Activated CD4-positive, alpha-beta T cell treated with anti-CD3 and anti-CD28 coated beads, Interleukin-2, Interleukin-6, amounts not matched to agents 100 ng/mL and 50 ng/mL, durations not matched to agents 16 hours and 8 hours (primary cell): ENCODE measurements around the gene CEACAM16.

ENCODE experiments used
- DNase-seq: peaks from one replicate; pipeline ENCODE4 v3.0.0-alpha.2; 2020

CEACAM16 gene

DNA sequence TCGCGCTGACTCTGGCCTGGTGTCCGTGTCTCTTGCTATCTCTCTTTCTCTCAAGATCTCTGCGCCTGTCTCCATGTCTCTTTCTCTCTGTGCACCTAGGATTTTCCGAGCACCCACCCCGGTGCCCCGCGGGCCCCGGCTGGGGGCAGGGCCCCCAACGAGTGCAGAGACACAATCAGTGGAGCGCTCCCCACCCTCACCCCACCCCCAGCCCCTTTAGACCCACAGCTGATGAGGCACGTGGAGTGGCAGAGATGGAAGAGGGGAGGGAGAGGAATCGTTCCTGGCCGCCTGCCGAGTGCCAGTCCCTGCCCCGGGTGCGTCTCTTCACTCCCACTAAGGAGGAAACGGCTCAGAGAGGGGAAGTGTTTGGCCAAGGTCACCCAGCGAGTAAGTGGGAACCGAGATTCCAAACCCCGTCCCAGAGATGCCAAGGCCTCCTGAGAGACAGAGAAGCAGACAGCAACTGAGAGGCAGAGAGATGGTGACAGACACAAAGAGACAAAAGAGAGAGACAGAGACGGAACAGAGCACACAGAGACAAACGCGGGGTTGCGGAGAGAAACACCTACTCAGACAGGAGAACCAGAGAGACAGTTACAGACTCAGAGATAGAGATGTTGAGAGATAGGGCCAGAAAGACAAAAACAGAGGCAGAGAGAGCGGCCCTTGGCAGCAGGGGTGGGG, 48.9 kb downstream of the CEACAM16 start:
- no peak for DNase-seq

DNA sequence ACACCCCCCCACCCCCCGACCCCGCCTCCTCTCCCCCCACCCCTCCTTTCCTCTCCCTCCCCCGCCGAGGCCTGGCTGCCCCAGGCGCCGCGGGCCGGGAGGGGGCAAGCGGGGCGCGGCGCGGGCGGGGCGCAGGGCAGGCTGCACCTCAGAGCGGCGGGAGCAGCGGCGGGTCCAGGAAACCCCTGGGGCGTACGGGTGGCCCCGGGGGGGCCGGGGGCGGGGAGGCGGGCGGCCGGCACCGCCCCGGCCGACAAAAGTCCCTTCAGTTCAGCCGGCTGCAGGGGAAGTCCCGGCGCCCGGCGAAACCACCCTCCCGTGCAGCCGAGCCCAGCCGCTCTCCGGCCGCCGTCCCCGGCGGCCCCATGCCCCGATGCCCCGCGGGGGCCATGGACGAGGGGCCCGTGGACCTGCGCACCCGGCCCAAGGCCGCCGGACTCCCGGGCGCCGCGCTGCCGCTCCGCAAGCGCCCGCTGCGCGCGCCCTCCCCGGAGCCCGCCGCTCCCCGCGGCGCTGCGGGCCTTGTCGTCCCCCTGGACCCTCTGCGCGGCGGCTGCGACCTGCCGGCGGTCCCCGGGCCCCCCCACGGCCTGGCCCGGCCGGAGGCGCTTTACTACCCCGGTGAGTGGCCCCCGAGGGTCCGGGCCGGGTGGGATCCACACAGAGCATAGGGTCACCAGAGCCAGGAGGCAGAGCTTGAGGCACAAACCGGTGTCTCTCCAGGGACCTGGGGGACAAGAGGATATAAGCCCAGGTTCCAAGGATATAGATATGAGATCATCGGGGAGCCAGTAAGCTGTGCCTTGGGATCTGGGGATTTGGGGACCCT, 49.7 kb downstream of the CEACAM16 start, which contains the start of gene BCL3:
TSS of gene BCL3 (plus strand) at position 283 of the 829 bp plus-strand sequence. CDS start at position 366, 83 bp downstream.
- DNase-seq, result peak; percentile 87

DNA sequence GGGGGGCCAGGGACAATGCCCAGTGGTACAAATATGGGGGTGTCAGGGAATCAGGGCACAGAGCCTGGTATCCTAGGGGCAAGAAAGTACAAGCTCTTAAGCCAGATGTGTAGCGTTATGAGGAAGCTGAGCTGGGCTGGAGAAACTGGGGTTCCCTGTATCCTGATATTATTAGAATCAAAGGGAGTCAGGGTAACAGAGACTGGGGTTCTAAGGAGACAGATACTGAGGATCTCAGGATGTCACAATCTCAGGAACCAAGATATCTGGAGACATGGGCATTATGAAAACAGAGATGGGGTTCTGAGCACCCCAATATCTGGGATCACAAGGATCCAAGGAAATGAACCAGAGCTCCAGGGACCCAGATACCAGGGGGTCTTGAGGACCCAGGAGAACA, 50.3 kb downstream of the CEACAM16 start:
- no peak for DNase-seq

DNA sequence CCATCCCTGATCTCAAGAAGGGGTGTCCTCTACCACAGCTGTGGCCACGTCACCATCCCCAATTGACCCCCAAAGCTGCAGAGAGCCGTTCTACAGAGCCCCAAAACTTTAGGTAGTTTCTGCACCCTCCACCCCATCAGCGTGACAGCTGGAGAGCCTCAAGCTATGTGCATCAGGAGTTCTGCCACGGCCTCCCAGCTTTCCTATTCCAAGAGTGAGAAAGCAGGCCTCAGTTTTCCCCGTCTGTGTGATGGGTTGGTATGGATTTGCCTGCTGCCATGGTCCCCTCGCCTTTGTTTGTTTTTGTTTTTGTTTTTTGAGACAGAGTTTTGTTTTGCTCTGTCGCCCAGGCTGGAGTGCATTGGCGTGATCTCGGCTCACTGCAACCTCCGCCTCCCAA, 51.0 kb downstream of the CEACAM16 start:
- DNase-seq, result no peak

DNA sequence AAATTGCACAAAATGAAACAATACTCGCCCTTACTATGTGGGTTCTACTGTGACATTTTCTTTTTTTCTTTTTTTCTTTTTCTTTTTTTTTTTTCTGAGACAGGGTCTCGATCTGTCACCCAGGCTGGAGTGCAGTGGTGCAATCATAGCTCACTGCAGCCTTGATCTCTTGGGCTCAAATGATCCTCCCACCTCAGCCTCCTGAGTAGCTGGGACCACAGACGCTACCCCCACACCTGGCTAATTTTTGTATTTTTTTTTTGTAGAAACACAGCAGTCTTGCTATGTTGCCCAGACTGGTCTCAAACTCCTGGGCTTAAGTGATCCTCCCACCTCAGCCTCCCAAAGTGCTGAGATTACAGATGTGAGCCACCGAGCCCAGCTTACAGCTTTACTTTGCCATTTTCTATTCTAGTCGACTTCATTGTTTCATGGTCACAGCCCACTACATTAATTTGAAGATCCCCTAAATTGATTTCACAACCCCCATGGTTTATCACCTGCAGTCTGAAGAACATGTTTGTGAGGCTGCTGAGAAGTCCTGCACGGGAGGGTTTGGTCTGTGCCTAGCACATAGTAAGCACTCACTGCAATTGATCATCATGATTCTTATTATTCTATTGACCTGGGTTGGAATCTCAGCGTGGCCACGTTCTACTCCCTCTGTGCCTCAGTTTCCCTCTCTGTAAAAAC, 53.3 kb downstream of the CEACAM16 start:
- no peak for DNase-seq

DNA sequence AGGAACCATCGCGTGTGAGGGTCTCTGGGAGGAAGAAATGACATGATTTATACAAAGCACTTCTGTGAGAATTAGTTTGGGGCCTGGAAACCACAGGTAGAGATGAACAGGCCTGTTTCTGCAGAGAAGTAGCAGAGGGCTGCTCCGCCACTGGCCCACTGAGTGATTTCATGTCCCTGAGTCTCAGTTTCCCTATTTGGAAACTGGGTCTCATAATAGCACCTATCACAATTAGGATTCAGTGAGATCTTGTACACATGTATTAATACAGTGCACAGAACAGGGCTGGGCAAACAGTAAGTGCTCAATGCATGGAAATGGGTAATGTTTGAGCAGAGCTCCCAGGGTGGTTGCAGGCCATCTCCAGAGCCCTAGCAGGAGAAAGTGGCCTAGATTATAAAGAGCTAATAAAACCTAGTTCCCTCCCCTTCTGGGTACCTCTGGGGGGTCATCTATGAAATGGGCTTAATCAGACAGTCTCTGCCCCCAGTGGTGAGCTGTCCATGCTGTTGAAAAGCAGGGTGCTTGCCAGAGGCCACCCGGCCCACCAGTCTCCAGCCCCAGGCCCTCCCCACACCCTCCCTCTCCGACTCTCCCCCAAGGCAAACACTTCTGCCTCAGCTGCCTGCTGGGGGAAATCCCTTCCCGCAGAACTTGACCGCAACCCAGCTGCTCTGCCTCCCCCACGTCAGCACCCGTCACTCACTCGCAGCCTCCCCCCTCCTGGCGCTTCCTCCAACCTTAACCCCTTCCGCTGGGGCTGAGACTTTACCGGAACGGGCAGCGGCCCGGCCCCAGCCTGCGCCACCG, 54.1 kb downstream of the CEACAM16 start:
- peak; percentile 98 for DNase-seq

DNA sequence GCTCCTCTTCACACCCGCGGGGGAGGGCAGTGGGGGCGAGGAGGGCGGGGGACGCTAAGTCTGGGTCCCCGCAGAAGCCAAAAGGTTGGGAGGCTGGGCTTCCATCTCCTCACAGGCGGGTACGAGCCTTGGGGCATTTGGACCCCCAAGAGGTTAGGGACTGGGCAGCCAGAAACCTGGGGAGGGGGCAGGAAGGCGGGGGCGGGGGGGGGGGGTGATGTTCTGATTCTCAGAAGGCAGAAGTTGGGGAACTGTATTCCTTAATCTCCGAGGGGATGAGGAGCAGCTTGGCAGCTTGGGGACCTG, 54.6 kb downstream of the CEACAM16 start:
- no peak for DNase-seq

DNA sequence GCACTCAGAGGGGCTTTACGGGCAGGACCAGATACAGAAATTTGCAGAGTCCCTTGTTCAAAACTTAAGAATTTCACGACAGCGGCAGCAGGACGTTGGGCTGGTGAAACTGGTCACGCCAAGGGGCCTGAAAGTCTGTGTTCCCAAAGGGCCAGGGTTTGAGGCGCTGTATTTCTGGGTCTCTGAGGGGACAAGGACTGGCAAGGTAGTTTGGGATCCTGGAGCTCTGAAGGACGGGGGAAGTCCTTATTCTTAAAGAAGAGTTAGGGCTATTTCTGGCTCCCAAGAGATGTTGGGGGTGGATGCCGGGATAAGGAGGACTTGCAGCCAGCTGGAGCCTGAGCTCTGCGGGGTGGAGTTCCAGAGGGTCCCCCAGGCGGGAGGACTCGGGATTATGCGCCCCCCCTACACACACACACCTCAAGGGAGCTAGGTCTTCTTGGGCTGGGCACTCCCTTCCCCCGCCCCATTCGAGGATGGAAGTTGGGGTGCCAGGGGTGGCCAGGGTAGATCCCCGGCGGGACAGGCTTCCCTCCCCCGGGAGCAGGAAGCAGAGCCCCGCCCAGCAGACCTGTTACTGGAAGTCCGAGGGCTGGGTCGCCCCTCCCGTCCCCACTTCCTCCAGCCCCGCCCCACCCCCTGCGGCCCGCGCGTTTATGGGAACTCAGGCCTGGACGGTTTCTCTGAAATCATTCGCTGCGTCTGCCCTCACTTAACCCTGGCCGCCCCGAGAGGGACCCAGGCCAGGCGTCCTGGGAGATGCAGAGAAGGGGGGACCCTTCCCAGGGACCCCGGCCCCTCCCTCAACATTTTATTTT, 55.2 kb downstream of the CEACAM16 start:
- peak; percentile 93 for DNase-seq

DNA sequence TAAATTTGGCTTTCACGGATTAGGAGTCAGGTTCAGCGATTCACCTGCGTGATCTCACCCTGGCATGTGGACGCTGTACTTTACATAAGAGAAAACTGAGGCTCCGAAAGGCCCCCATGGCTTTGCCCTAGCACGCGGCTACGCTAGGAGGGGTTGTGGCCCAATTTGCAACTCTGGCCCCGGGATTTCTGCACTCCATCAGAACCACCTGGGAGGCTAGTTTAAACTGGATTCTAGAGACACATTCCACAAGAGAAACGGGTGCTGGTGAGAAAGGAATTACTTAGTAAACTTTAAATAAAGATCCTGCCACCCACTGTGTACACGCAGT, 55.8 kb downstream of the CEACAM16 start:
- peak; percentile 28 for DNase-seq

DNA sequence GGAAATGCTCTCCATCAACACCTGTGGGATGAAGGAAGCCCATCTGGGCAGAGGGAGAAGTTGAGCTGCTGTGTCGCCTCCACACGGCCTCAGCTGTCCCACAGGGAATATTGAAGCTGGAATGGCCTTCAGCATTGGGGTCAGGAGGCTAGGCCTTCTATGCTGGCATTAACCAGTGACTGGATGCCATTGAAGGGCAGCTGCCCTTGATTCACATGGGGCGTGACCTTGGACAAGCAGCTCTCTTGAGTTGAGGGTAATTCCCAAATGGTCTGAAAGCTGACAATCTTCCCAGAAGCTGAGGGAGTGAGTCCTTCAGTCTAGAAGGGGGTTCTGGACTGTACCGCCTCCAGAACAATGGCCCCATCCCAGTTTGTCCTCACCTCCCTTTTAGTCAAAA, 56.3 kb downstream of the CEACAM16 start:
- DNase-seq, result no peak

DNA sequence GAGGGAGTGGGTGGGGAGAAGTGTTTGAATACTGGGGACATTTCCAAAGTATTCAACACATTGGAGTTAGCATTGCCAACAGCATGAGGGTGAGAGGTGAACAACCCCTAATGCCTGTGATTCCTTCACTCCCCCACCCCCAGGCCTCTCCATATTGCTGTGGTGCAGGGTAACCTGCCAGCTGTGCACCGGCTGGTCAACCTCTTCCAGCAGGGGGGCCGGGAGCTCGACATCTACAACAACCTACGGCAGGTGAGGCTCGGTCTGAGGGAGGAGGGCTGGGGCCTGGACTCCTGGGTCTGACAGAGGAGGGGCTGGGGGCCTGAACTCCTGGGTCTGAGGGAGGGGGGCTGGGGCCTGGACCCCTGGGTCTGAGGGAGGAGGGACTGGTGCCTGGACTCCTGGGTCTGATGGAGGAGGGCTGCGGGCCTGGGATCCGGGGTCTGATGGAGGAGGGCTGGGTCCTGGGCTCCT, 57.2 kb downstream of the CEACAM16 start:
- no peak for DNase-seq

DNA sequence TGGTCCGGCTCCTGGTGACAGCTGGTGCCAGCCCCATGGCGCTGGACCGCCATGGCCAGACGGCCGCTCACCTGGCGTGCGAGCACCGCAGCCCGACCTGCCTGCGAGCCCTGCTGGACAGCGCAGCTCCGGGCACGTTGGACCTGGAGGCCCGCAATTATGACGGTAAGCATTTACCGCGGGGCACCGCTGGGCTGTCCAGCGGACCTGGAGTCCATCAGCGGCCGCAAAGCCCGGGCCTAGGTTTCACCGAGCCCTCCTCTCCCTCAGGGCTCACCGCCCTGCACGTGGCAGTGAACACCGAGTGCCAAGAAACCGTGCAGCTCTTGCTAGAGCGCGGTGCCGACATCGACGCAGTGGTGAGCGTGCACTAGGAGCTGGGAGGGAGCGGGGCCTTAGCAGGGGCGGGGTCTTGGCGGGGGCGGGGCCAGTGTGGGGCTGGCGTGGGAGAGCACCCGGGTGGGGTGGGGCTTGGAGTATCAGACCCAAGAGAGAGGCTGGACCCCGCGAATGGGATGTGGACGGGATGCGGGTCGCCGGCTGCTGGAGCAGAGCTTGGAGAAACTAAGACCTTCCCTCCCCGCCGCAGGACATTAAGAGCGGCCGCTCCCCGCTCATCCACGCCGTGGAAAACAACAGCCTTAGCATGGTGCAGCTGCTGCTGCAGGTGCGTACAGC, 58.2 kb downstream of the CEACAM16 start:
- no peak for DNase-seq

DNA sequence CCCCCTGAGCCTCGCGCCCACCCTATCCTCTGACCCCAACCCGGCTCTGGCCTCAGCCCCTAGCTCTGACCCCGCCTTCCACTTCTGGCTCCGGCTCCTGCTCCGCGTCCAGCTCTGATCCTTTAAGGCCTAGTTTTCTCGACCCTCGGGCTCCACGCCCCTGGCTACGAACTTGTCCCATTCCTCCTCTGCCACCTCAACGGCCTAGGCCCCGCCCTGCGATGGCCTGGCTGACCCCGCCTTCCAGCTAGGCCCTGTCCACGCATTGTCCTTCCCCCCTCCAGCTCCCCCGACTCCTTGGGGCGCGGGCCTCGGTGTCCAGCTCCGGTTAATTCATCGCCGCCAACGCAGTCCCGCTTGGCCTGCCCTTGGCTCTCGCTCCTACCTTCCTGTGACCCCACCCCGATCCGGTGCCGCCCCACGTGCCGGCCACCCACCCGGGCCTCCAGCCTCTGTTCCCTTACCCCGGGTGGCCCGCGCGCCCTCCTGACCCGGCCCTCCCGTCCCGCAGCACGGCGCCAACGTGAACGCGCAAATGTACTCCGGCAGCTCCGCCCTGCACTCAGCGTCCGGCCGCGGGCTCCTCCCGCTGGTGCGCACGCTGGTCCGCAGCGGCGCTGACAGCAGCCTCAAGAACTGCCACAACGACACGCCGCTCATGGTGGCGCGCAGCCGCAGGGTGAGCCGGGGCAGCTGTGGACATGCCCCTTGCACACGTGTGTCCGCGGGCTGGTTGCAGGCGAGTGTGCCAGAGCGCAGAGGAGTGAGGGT, 59.0 kb downstream of the CEACAM16 start:
- no peak for DNase-seq

DNA sequence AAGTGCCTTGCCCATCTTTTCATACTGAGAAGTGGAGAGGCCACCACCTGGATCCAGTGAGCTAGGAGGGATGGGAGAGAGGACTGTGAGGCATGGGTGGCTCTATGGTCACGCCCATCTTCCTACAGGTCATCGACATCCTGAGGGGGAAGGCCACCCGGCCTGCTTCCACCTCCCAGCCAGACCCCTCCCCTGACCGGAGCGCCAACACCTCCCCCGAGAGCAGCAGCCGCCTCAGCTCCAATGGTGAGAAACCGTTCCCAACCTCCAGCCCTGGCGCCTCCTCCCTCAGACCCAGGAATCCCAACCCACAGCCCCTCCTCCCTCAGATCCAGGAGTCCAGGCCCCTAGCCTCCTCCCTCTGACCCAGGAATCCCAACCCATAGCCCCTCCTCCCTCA, 59.6 kb downstream of the CEACAM16 start:
- no peak for DNase-seq

DNA sequence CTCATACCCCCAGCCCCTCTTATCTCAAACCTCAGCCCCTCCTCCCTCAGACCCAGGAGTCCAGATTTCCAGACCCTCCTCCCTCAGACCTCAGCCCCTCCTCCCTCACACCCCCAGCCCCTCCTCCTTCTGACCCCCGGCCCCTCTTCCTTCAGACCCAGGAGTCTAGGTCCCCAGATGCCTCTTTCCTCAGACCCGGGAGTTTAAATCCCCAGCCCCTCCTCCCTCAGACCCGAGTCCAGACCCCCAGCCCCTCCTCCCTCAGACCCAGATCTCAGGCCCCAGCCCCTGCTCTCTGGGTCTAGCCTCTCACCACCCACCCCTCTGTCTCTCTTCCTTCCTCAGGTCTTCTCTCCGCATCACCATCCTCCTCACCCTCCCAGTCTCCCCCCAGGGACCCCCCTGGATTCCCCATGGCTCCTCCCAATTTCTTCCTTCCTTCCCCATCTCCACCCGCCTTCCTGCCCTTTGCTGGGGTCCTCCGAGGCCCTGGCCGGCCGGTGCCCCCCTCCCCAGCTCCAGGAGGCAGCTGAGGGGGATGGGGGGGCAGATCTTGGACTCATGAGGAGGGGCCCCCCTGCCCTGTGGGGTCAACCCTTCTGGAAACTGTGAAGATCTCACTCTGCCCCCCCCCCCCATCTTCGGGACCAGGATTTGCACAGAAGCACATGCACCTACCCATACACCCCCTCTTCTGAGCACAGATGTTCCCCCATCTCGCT, 60.3 kb downstream of the CEACAM16 start:
- DNase-seq, result no peak
